CD4-positive, alpha-beta memory T cell (primary cell): ENCODE data around the gene MYO9A. TPM values are rescaled to one million over a fixed set of nuclear protein-coding genes. Genes with fewer than 3 reads are reported as not detected.
A peak's percentile ranks its signal among the peaks of the same experiment; 100 is the strongest.

ENCODE experiments used
- CTCF ChIA-PET: fragments of 350-600 bp; sonication (Branson Sonifier 250); formaldehyde crosslinking; loops from one replicate; lab custom pipeline; 2021; ENCODE audit warnings: inconsistent platforms; ENCODE audit not compliant: partially characterized antibody; lab: Charles Lee
- POLR2A ChIA-PET: fragments of 350-600 bp; sonication (Branson Sonifier 250); formaldehyde crosslinking; loops from one replicate; lab custom pipeline; 2021; ENCODE audit not compliant: partially characterized antibody; lab: Charles Lee
- DNase-seq, 5 donors: peaks; one replicate each; pipeline versions ENCODE4 v3.0.0 to v3.0.0-alpha.2; 2020 to 2022; ENCODE audit warnings: mixed read lengths in 1 of 5
- H3K27ac ChIP-seq: one replicate; pipeline ENCODE4 v1.7.0; 2013; ENCODE audit warnings: low read depth, low read length
- H3K27me3 ChIP-seq: 2 replicates; pipeline ENCODE4 v1.7.0; 2013; ENCODE audit warnings: mild to moderate bottlenecking, low read length, moderate library complexity; ENCODE audit not compliant: insufficient read depth
- H3K36me3 ChIP-seq: 2 replicates; pipeline ENCODE4 v1.7.0; 2013; ENCODE audit warnings: mild to moderate bottlenecking, low read length, moderate library complexity; ENCODE audit not compliant: insufficient read depth
- H3K4me1 ChIP-seq: 2 replicates; pipeline ENCODE4 v1.7.0; 2013; ENCODE audit warnings: mild to moderate bottlenecking, low read length, moderate library complexity; ENCODE audit not compliant: insufficient read depth
- H3K4me3 ChIP-seq, 2 donors: one replicate each; pipeline ENCODE4 v1.7.0; 2013; ENCODE audit warnings: low read length in 2 of 2, mild to moderate bottlenecking in 1 of 2
- H3K9me3 ChIP-seq, 2 donors: one replicate each; pipeline ENCODE4 v1.7.0; 2013; ENCODE audit warnings: low read length in 2 of 2, control low read depth in 1 of 2; ENCODE audit not compliant: control insufficient read depth in 1 of 2
- H3K27ac Mint-ChIP-seq, 7 donors: one replicate each; pipeline ENCODE4 v1.8.0; 2020 to 2021; ENCODE audit warnings: mixed read lengths in 7 of 7, mild to moderate bottlenecking in 6 of 7, inconsistent platforms in 3 of 7, moderate library complexity in 3 of 7
- H3K27me3 Mint-ChIP-seq, 2 donors: one replicate each; pipeline ENCODE4 v1.8.0; 2020 to 2021; ENCODE audit warnings: mixed read lengths in 2 of 2
- H3K36me3 Mint-ChIP-seq, 2 donors: one replicate each; pipeline ENCODE4 v1.8.0; 2020 to 2021; ENCODE audit warnings: mixed read lengths in 2 of 2, inconsistent platforms in 1 of 2, mild to moderate bottlenecking in 1 of 2
- H3K4me1 Mint-ChIP-seq, 4 donors: one replicate each; pipeline ENCODE4 v1.8.0; 2020 to 2021; ENCODE audit warnings: mixed read lengths in 4 of 4, mild to moderate bottlenecking in 1 of 4
- H3K4me3 Mint-ChIP-seq, 8 donors: one replicate each; pipeline ENCODE4 v1.8.0; 2020 to 2021; ENCODE audit warnings: mixed read lengths in 8 of 8, mild to moderate bottlenecking in 7 of 8, moderate library complexity in 6 of 8, inconsistent platforms in 3 of 8
- H3K9me3 Mint-ChIP-seq, 8 donors: one replicate each; pipeline ENCODE4 v1.8.0; 2020 to 2021; ENCODE audit warnings: mixed read lengths in 8 of 8, mild to moderate bottlenecking in 5 of 8, inconsistent platforms in 3 of 8, moderate library complexity in 1 of 8
- intact Hi-C: fragments of 100-400 bp; cut with micrococcal nuclease; formaldehyde crosslinking; loops from one replicate; pipeline ENCODE4 v1.15.1; 2023
- polyA plus RNA-seq, 2 donors: library from polyadenylated mRNA; unstranded; fragments of 300-500 nt; fragmentation: Illumina TruSeq; gene quantifications; one replicate each; pipeline ENCODE4 v1.2.3, GENCODE V29; 2021
- total RNA-seq, 2 experiments: library from RNA; stranded (reverse); gene quantifications; one replicate each; pipeline ENCODE4 v1.2.3, GENCODE V29; 2021

Gene MYO9A
- total and polyA plus RNA-seq, 4 experiments from 2014 or later: 7.8 to 44.0 (median 28.0) TPM

DNA sequence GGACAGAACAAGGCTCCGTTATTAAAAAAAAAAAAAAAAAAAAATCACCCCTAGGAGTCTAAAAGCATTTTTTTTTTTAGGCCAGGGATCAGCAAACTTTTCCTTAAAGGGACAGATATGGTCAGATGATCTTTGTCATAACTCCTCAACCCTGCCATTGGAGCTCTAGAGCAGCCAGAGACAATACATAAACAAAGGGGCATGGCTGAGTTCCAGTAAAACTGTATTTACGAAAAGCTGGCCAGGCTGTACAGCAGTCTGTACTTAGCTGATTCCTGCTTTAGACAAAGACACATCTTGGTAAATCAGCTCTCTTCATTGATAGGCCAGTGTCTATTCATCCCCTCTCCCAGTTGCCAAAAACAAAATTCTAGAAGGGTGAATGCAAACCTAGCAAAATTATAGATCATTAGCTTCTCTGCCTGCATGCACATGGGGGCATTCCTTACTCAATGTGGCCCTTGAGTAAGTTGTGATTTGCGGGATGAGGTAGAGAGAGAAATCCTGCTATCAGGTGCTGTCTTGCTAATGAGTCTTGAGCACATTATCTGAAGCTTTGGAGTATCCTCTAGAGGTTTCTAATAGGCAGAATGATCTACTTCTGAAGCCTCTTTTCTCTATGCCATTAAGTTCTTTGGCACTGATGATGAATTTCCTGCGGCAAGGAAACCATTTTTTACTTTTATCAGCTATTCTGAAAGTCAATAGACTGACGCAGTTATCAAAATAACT is 35.5 kb upstream of the MYO9A start:
- no peak for DNase-seq
- Mint-ChIP-seq H3K4me1 (peaks cover 0 to 1% (median 0%) of the 10 kb centered on the region in 4 donors), H3K27ac (peak overlapping the region in 1 of 7 donors; percentile 5), H3K9me3 (no peaks in the 10 kb centered on the region), H3K36me3 (no peaks in the 10 kb centered on the region), H3K27me3 (no peaks in the 10 kb centered on the region), H3K4me3 (no peak overlapping the region)
- Histone ChIP-seq H3K9me3 (no peaks in the 10 kb centered on the region), H3K27ac (no peak overlapping the region), H3K4me1 (no peaks in the 10 kb centered on the region), H3K4me3 (no peak overlapping the region), H3K27me3 (no peaks in the 10 kb centered on the region), H3K36me3 (no peaks in the 10 kb centered on the region)
- intact Hi-C loops: no loop called here
- ChIA-PET POLR2A (no interaction called here), CTCF (interaction anchor here (0.7 to 5.4 kb wide), 7 partner anchors 12 to 410 kb away, joined by 3 to 36 read pairs (median 3); no protein-coding TSS in a partner anchor)

DNA sequence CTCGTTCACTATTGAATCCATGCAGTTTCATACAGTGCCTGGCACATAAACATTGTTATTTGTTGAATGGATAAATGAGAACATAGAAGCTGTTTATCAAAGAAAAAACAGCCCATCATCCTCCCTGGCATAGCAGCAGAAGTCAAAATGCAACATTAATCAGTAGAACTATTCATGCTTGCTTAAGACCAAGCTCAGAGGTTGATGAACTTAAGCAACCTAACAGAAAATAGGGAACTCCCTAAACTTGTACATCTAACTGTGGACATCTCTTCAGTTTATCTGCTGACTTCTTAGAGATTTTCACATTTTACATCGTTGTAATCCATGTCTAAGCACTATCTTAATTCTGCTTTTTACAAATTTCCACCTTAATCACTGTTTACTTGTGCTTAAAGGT is 29.5 kb upstream of the MYO9A start:
- Histone ChIP-seq H3K4me1 (no peaks in the 10 kb centered on the region), H3K4me3 (no peak overlapping the region), H3K9me3 (no peaks in the 10 kb centered on the region), H3K36me3 (no peaks in the 10 kb centered on the region), H3K27ac (no peak overlapping the region), H3K27me3 (no peaks in the 10 kb centered on the region)
- Mint-ChIP-seq H3K4me1 (no peaks in the 10 kb centered on the region), H3K36me3 (no peaks in the 10 kb centered on the region), H3K4me3 (no peak overlapping the region), H3K27ac (no peak overlapping the region), H3K9me3 (peaks cover 0 to 2% (median 0%) of the 10 kb centered on the region in 8 donors), H3K27me3 (peaks cover 0 to 3% of the 10 kb centered on the region in 2 donors)
- ChIA-PET CTCF (interaction anchor here (3.8 kb wide), 1 partner anchor 9 kb away, joined by 12 read pairs; no protein-coding TSS in a partner anchor), POLR2A (no interaction called here)
- intact Hi-C loops: no loop called here
- DNase-seq: no peak

DNA sequence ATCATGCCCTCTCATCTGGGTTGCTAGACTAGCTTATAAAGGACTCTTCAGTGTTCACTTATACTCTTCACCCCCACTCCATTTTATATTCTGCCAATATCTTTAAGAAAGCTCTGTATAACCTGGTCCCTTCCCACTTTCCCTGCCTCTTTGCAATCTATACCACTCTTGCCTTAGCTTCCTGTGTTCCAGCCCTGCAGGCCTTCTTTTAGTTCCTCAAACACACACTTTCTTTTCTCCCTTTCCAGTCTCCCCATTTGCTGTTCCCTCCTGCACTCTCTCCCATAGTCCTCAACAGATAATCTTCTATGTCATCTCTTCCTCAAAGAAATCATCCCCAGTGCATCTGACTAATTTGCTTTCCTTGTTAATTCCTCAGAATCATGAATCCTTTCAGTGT is 29.0 kb upstream of the MYO9A start:
- CTCF ChIA-PET: interaction anchor here (3.8 kb wide), 1 partner anchor 10 kb away, joined by 12 read pairs; no protein-coding TSS in a partner anchor
- intact Hi-C loops: no loop called here
- no peaks in the 10 kb centered on the region for H3K4me1 Mint-ChIP-seq

DNA sequence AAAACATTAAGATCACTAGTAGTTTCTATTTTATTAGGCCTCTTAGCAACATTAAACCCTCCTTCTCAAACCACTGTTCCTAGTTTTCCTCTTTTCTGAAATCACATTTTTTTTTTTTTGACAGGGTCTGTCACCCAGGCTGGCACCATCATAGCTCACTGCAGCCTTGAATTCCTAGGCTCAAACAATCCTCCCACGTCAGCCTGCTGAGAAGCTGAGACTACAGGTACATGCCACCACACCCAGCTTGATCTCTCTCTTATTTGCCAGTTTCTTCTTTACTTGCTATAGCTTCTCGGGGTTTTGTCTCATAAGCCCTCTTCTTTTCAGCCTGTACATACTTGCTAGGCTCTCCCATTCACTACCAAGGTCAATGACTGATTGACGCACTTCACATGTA is 28.3 kb upstream of the MYO9A start:
- Mint-ChIP-seq H3K27ac (no peak overlapping the region), H3K36me3 (no peaks in the 10 kb centered on the region), H3K4me1 (no peaks in the 10 kb centered on the region), H3K9me3 (peaks cover 0 to 2% (median 0%) of the 10 kb centered on the region in 8 donors), H3K27me3 (peaks cover 0 to 3% of the 10 kb centered on the region in 2 donors), H3K4me3 (no peak overlapping the region)
- ChIA-PET CTCF (interaction anchor here (3.8 kb wide), 1 partner anchor 11 kb away, joined by 12 read pairs; no protein-coding TSS in a partner anchor), POLR2A (no interaction called here)
- Histone ChIP-seq H3K27ac (no peak overlapping the region), H3K9me3 (no peaks in the 10 kb centered on the region), H3K4me1 (no peaks in the 10 kb centered on the region), H3K27me3 (no peaks in the 10 kb centered on the region), H3K4me3 (no peak overlapping the region), H3K36me3 (no peaks in the 10 kb centered on the region)
- intact Hi-C loops: no loop called here
- no peak for DNase-seq

More for the DNA sequence above, 29.0 kb upstream of the MYO9A start:
- no peak for DNase-seq
- Histone ChIP-seq H3K27me3 (no peaks in the 10 kb centered on the region), H3K4me3 (no peak overlapping the region), H3K27ac (no peak overlapping the region), H3K9me3 (no peaks in the 10 kb centered on the region), H3K4me1 (no peaks in the 10 kb centered on the region), H3K36me3 (no peaks in the 10 kb centered on the region)
- H3K27me3 Mint-ChIP-seq: peaks cover 0 to 3% of the 10 kb centered on the region in 2 donors
- peaks cover 0 to 2% (median 0%) of the 10 kb centered on the region in 8 donors for H3K9me3 Mint-ChIP-seq
- H3K27ac Mint-ChIP-seq: no peak overlapping the region
- H3K4me3 Mint-ChIP-seq: no peak overlapping the region
- POLR2A ChIA-PET: no interaction called here
- H3K36me3 Mint-ChIP-seq: no peaks in the 10 kb centered on the region

DNA sequence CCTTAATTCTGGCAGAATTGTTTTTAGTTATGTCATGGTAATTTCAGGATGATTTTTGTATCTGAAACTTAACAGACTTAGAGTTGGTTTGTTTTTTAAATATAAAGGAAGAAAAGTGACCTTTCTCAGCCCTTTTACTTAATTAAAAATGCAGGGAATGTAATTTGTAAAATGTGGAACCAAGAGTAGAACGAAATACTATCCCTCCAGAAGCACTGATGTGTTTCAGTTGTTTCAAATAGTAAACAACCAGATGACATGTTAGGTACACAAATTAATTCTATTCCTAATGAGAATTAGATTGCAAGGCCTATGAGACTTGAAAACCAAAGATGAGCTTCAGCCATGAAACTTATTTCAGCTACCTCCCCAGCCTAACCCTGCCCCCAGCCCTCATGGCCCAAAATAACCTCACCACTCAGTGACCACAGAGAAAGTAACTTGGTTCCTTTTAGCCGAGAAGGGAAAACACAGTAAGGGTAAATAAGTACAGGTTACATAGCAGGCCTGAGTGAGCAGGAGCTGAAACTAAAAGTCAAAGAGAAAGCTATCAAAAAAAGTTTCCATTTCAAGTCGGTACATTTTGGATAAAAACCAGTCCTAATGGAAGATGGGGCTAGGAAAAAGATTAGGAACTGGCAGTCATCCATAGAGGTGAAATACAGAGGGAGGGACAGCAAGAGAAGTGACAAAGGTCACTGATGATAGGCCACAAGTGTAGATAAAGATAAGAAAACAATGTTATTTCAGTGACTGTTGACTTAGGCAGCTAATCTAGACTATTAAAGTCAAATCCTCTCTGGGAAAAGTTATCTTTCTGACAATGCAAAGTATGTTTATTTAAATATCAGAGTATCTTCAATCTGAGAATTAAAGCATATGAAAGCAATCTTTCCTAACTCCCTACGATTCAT is 23.5 kb upstream of the MYO9A start:
- ChIA-PET POLR2A (no interaction called here), CTCF (interaction anchor here (0.5 to 3.2 kb wide), 2 partner anchors 11 to 16 kb away, joined by 3 to 8 read pairs; no protein-coding TSS in a partner anchor)
- DNase-seq: no peak
- Mint-ChIP-seq H3K4me1 (no peaks in the 10 kb centered on the region), H3K27me3 (peaks cover 0 to 3% of the 10 kb centered on the region in 2 donors), H3K27ac (peak overlapping the region in 2 of 7 donors; percentile 13 to 19), H3K4me3 (no peak overlapping the region), H3K36me3 (peaks cover 0 to 4% of the 10 kb centered on the region in 2 donors), H3K9me3 (peaks cover 0 to 2% (median 0%) of the 10 kb centered on the region in 8 donors)
- Histone ChIP-seq H3K9me3 (no peaks in the 10 kb centered on the region), H3K4me3 (no peak overlapping the region), H3K27me3 (no peaks in the 10 kb centered on the region), H3K27ac (no peak overlapping the region), H3K4me1 (no peaks in the 10 kb centered on the region), H3K36me3 (no peaks in the 10 kb centered on the region)
- intact Hi-C loops: no loop called here

DNA sequence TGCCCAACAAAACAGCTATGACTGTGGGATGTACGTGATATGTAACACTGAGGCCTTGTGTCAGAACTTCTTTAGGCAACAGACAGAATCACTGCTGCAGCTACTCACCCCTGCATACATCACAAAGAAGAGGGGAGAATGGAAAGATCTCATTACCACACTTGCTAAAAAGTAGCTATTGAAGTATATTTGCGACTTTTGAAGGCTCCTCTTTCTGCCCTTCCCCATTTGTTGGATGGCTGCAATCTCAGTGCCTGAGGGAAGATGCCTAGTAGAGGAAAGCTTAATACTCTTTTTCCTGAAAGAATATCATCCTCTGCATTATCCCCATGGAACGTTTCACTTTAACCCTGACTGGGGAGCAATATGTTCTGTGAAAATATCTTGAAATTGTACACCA is 22.1 kb upstream of the MYO9A start:
- no peaks in the 10 kb centered on the region for H3K27me3 ChIP-seq
- H3K4me3 Mint-ChIP-seq: no peak overlapping the region
- H3K4me3 ChIP-seq: no peak overlapping the region
- intact Hi-C loops: no loop called here
- H3K27me3 Mint-ChIP-seq: no peaks in the 10 kb centered on the region
- no peaks in the 10 kb centered on the region for H3K4me1 ChIP-seq
- ChIA-PET CTCF (interaction anchor here (1.1 to 3.2 kb wide), 2 partner anchors 9 to 17 kb away, joined by 3 to 8 read pairs; no protein-coding TSS in a partner anchor), POLR2A (no interaction called here)
- no peaks in the 10 kb centered on the region for H3K9me3 ChIP-seq
- H3K9me3 Mint-ChIP-seq: peaks cover 0 to 2% (median 0%) of the 10 kb centered on the region in 8 donors
- no peak overlapping the region for H3K27ac ChIP-seq
- H3K36me3 ChIP-seq: no peaks in the 10 kb centered on the region
- DNase-seq: no peak
- no peak overlapping the region for H3K27ac Mint-ChIP-seq
- H3K4me1 Mint-ChIP-seq: no peaks in the 10 kb centered on the region
- H3K36me3 Mint-ChIP-seq: peaks cover 0 to 4% of the 10 kb centered on the region in 2 donors

DNA sequence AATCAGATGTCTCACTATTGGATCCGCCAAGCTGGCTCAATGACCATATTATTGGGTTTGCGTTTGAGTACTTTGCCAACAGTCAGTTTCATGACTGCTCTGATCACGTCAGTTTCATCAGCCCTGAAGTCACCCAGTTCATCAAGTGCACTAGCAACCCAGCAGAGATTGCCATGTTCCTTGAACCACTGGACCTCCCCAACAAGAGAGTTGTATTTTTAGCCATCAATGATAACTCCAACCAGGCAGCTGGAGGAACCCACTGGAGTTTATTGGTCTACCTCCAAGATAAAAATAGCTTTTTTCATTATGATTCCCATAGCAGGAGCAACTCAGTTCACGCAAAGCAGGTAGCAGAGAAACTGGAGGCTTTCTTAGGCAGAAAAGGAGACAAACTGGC is 21.7 kb upstream of the MYO9A start:
- intact Hi-C loops: no loop called here
- H3K27ac ChIP-seq: no peak overlapping the region
- CTCF ChIA-PET: interaction anchor here (1.1 to 3.2 kb wide), 2 partner anchors 8 to 18 kb away, joined by 3 to 8 read pairs; no protein-coding TSS in a partner anchor
- H3K4me3 ChIP-seq: no peak overlapping the region
- no peaks in the 10 kb centered on the region for H3K36me3 ChIP-seq
- no peaks in the 10 kb centered on the region for H3K9me3 ChIP-seq
- no peak overlapping the region for H3K4me3 Mint-ChIP-seq
- no peaks in the 10 kb centered on the region for H3K4me1 Mint-ChIP-seq
- no peaks in the 10 kb centered on the region for H3K27me3 Mint-ChIP-seq
- DNase-seq: no peak
- peaks cover 0 to 2% (median 0%) of the 10 kb centered on the region in 8 donors for H3K9me3 Mint-ChIP-seq
- no peaks in the 10 kb centered on the region for H3K4me1 ChIP-seq
- H3K27ac Mint-ChIP-seq: peak overlapping the region in 1 of 7 donors; percentile 53
- H3K36me3 Mint-ChIP-seq: peaks cover 0 to 4% of the 10 kb centered on the region in 2 donors
- no peaks in the 10 kb centered on the region for H3K27me3 ChIP-seq
- POLR2A ChIA-PET: no interaction called here
